ENCODE results near the gene HERC5. TPM values are rescaled to one million over a fixed set of nuclear protein-coding genes. Genes with fewer than 3 reads are reported as not detected.

The HERC5 gene
- total RNA-seq: 10 to 100 TPM in 1 of 4 donors, 1 to 10 TPM in 3; 2.8 to 12.4 (median 4.0) TPM

GRCh38 chr4:88456670-88457306 lies at the start of gene HERC5:
Gene HERC5, plus strand, starts transcription at chr4:88457119. Its CDS starts 151 bp downstream, at chr4:88457270.
- no peaks in the 10 kb centered on the region for H3K27me3 ChIP-seq
- no peaks in the 10 kb centered on the region for H3K9me3 ChIP-seq
- peak; percentile 91 to 98 (median 94) for DNase-seq
- H3K4me3 ChIP-seq: peak within 1 kb of the TSS; percentile 68 to 79 (median 70)
- TF ChIP-seq POLR2A (IDR thresholded peaks at IDR 0.05) (no peak), CTCF (IDR thresholded peaks at IDR 0.05) (peak in 5 of 6 experiments; percentile 15 to 82 (median 71))
- no peaks in the 10 kb centered on the region for H3K4me1 ChIP-seq
- H3K36me3 ChIP-seq: no peaks in the 10 kb centered on the region
- peak within 1 kb of the TSS; percentile 51 to 85 (median 80) for H3K27ac ChIP-seq

- H3K9me3 ChIP-seq: no peaks in the 10 kb centered on the region
- H3K4me1 ChIP-seq: no peaks in the 10 kb centered on the region
- no peak overlapping the region for H3K4me3 ChIP-seq
- H3K27ac ChIP-seq: no peak overlapping the region
- H3K27me3 ChIP-seq: no peaks in the 10 kb centered on the region
- DNase-seq: no peak
- no peak for TF ChIP-seq POLR2A (IDR thresholded peaks at IDR 0.05)
- TF ChIP-seq CTCF (IDR thresholded peaks at IDR 0.05): no peak
- H3K36me3 ChIP-seq: no peaks in the 10 kb centered on the region
These were observed 47.7 kb upstream of the HERC5 start for GRCh38 chr4:88409206-88409605.

- H3K4me3 ChIP-seq: no peak overlapping the region
- no peaks in the 10 kb centered on the region for H3K27me3 ChIP-seq
- H3K9me3 ChIP-seq: no peaks in the 10 kb centered on the region
- TF ChIP-seq POLR2A (IDR thresholded peaks at IDR 0.05): no peak
- TF ChIP-seq CTCF (IDR thresholded peaks at IDR 0.05): no peak
- no peaks in the 10 kb centered on the region for H3K36me3 ChIP-seq
- H3K27ac ChIP-seq: no peak overlapping the region
- DNase-seq: no peak
- no peaks in the 10 kb centered on the region for H3K4me1 ChIP-seq
These were observed 47.1 kb upstream of the HERC5 start for GRCh38 chr4:88409789-88410188.

GRCh38 chr4:88411491-88412096 lies 45.3 kb upstream of the HERC5 start:
- Histone ChIP-seq H3K27me3 (no peaks in the 10 kb centered on the region), H3K36me3 (no peaks in the 10 kb centered on the region), H3K4me3 (no peak overlapping the region), H3K27ac (no peak overlapping the region), H3K4me1 (no peaks in the 10 kb centered on the region), H3K9me3 (no peaks in the 10 kb centered on the region)
- no peak for DNase-seq
- TF ChIP-seq CTCF (IDR thresholded peaks at IDR 0.05) (no peak), POLR2A (IDR thresholded peaks at IDR 0.05) (no peak)

- Histone ChIP-seq H3K9me3 (no peaks in the 10 kb centered on the region), H3K4me1 (no peaks in the 10 kb centered on the region), H3K27ac (no peak overlapping the region), H3K4me3 (no peak overlapping the region), H3K36me3 (no peaks in the 10 kb centered on the region), H3K27me3 (no peaks in the 10 kb centered on the region)
- TF ChIP-seq CTCF (IDR thresholded peaks at IDR 0.05) (no peak), POLR2A (IDR thresholded peaks at IDR 0.05) (no peak)
- no peak for DNase-seq
These were observed 43.1 kb upstream of the HERC5 start for GRCh38 chr4:88413801-88414200.
